Panc1 (cell line): ENCODE measurements around the gene SIRPD.

Experiments used
- POLR2AphosphoS5 ChIP-seq: IDR thresholded peaks from 2 replicates; pipeline ENCODE4 v1.6.1; 2012; ENCODE audit warnings: mild to moderate bottlenecking, low read depth, low read length, moderate library complexity
- TF ChIP-seq, protein P1 (sequence below): fragments of 450-650 bp; IDR thresholded peaks from 2 replicates; pipeline ENCODE4 v1.5.1; 2017; ENCODE audit warnings: mild to moderate bottlenecking

DNA sequence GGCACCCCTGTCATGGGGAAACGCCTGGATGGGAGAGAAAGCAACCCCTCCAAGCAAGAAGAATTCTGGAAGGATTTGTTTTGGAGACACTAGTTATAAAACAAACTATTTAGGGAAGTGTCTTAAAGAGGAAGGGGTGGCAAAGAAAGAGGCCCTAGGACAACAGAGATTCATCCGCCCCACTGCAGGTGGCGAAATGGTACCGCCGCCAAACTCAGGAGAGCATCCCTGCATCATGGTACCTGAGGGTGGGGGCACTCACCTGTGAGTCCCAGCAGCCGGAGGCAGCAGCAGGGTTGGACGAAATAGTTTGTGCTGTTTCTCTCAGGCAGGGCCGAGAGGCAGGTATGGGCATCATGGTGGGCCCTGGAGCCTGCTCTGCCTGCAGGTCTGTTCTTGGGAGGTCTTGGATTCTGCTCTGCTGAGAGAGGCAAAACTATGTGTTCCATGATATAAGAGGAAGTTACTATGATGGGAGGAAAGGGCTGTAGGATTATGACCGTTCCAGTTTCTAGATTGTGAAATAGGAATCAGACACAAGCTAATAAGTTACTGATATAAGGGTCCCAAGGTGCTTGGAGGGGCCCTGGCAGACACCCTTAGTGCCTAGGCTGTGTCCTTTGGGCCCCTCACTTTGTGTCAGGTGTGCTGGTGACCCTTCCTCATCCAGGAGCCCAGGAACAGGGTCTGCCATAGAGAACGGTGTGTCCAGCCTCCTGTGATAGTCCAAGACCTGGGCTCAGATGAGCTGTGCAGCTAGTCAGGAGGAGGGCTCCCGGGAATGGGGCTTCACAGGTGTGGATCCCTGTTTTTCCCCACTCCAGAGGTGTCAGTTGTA, 20.4 kb downstream of the SIRPD start:
- TF ChIP-seq, protein P1, sequence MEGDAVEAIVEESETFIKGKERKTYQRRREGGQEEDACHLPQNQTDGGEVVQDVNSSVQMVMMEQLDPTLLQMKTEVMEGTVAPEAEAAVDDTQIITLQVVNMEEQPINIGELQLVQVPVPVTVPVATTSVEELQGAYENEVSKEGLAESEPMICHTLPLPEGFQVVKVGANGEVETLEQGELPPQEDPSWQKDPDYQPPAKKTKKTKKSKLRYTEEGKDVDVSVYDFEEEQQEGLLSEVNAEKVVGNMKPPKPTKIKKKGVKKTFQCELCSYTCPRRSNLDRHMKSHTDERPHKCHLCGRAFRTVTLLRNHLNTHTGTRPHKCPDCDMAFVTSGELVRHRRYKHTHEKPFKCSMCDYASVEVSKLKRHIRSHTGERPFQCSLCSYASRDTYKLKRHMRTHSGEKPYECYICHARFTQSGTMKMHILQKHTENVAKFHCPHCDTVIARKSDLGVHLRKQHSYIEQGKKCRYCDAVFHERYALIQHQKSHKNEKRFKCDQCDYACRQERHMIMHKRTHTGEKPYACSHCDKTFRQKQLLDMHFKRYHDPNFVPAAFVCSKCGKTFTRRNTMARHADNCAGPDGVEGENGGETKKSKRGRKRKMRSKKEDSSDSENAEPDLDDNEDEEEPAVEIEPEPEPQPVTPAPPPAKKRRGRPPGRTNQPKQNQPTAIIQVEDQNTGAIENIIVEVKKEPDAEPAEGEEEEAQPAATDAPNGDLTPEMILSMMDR, result no peak
- no peak for TF ChIP-seq POLR2AphosphoS5
